ENCODE measurements around the gene PITPNM1. TPM values are rescaled to one million over a fixed set of nuclear protein-coding genes. Genes with fewer than 3 reads are reported as not detected.
A peak's percentile ranks its signal among the peaks of the same experiment; 100 is the strongest.

PITPNM1 gene
- total RNA-seq, 4 donors from 2014 or later = 4.0 to 12.2 (median 7.7) TPM

DNA sequence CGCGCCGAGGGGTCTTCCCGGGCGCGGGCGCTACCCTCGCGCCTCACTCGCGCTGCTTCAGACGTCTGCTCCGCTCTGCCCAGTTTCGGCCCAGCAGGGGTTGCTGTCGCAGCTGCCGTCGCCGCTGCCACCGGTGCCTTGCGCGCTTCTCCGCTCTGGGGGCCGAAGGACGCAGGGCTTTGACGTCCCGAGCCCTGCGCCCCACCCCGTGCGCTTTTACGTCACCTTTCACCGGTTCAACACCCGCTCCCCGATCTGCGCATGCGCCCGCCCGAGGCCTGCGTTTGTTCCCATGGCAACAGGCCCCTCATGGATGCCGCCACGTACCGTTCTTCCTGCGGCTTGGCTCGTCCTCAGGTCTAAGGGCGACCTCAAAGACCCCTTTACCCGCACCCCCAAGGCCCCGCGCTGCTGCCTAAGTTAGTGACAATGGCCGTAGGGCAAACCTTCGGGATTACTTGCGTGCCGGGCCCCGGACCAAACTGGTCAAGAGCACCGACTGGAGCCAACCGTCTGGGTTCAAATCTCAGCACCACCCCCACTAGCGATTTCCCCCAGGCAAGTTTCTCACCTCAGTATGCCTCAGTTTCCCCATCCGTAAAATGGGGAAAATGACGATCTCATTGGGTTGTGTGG lies 3.4 kb upstream of the PITPNM1 start:
- H3K36me3 ChIP-seq = no peaks in the 10 kb centered on the region
- intact Hi-C loops (cut with DNase I; ENCODE audit: low total_unique reads) = loop anchor here (1.0 kb wide), 2 partner anchors 39 to 155 kb away; partner anchors contain the start of genes POLD4 and TMEM134
- peak overlapping the region; percentile 94 to 99 (median 96) for H3K27ac ChIP-seq
- peak; percentile 94 to 96 for DNase-seq
- ATAC-seq = peak; percentile 75 to 76
- in situ Hi-C loops (cut with MboI; ENCODE audit: low sequenced_read_pairs in 4 of 4) = loop anchor here in 3 of 4 donors (10.0 kb wide), 1 partner anchor 114 kb away; the partner anchor contains the start of gene RAD9A (in 3 of the 3)
- peaks cover 26 to 32% of the 10 kb centered on the region in 2 donors for H3K4me1 ChIP-seq
- peaks cover 0 to 12% (median 0%) of the 10 kb centered on the region in 3 donors for H3K27me3 ChIP-seq
- TF ChIP-seq POLR2A (IDR thresholded peaks at IDR 0.05) = no peak
- TF ChIP-seq CTCF (IDR thresholded peaks at IDR 0.05 in 4 of 5, conservative IDR thresholded peaks at IDR 0.05 in 1 of 5) = no peak
- H3K9me3 ChIP-seq = no peaks in the 10 kb centered on the region
- peak overlapping the region; percentile 77 to 87 (median 85) for H3K4me3 ChIP-seq

DNA sequence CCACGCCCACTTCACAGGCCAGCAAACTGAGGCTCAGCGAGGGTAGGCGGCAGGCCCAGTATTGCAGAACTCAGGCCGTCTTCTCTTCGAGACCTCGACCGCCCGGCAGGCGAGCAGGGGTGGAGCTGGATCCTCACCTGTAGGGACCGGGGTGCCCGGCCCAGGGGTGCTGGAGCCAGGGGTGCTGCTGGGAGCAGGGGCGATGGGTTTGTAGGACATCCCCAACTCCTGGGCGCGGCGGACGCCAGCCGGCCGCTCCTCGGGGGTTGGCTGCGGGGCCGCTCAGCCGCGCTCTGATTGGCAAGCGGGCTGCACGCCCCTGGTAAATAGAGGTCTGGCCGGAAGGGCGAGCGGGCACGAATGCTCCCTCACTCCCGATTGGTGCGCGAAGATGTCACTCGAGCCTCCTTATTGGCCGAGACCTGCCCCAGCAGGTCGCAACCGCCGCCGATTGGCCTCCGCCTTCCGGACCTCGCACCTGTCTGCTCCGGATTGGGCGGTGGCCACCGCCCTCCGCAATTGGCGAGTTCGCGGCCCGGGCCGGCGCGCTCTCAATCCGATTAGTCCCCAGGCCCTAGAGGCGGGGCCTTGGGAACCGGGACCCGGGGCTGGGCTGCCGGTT lies 2.8 kb upstream of the PITPNM1 start, which contains the start of gene CDK2AP2:
Gene CDK2AP2, minus strand, starts transcription at position 299 of the 622 bp plus-strand sequence. Its CDS starts 80 bp downstream, at position 219.
- Histone ChIP-seq H3K9me3 (no peaks in the 10 kb centered on the region), H3K4me1 (peaks cover 26 to 35% of the 10 kb centered on the region in 2 donors), H3K27me3 (peaks cover 0 to 13% (median 0%) of the 10 kb centered on the region in 3 donors), H3K4me3 (peak within 1 kb of the TSS; percentile 77 to 87 (median 85)), H3K36me3 (no peaks in the 10 kb centered on the region), H3K27ac (peak within 1 kb of the TSS; percentile 94 to 99 (median 96))
- DNase-seq (peak; percentile 99), ATAC-seq (peak; percentile 82 to 88)
- TF ChIP-seq CTCF (IDR thresholded peaks at IDR 0.05 in 4 of 5, conservative IDR thresholded peaks at IDR 0.05 in 1 of 5) = peak in 1 of 5 experiments; percentile 23
- peak; percentile 97 to 99 for TF ChIP-seq POLR2A (IDR thresholded peaks at IDR 0.05)
- intact Hi-C loops (cut with DNase I; ENCODE audit: low total_unique reads) = loop anchor here (1.0 to 2.0 kb wide), 4 partner anchors 25 to 155 kb away; partner anchors contain the start of genes AIP, POLD4, RPS6KB2 and TMEM134
- in situ Hi-C loops (cut with MboI; ENCODE audit: low sequenced_read_pairs in 4 of 4) = loop anchor here in 3 of 4 donors (10.0 kb wide), 1 partner anchor 113 kb away; the partner anchor contains the start of gene RAD9A (in 3 of the 3)

DNA sequence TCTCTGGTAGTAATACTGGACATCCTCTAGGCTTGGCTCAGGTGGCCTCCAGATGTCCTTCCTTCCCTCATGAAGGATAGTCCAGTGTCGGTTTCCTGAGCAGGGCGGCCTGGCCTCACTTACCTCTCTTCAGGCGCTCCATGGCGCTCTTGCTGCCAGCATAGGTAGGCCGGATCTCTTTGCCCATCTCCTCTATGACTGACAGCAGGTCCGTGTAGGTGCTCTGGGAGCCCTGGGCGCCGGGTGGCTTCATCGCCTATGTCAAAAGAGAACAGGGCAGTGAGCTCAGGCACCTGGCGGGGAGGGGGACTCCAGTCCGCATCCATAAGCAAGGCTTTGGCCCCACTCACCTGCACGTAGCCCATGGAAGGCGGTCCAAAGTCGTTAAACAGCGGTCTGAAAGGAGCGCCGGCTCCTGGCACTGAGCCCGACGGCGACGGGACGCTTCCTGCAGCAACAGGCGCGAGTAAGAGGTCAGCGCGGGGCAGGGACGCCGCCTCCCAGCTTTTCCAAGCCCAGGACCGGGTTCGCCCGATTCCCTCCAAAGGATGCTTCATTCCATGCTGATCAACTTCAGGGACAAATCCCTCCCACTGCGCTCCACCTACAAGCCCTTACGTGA lies 2.2 kb upstream of the PITPNM1 start:
- no peak for ATAC-seq
- Histone ChIP-seq H3K9me3 (no peaks in the 10 kb centered on the region), H3K27ac (peak overlapping the region; percentile 94 to 99 (median 96)), H3K27me3 (peaks cover 0 to 13% (median 0%) of the 10 kb centered on the region in 3 donors), H3K36me3 (no peaks in the 10 kb centered on the region), H3K4me3 (peak overlapping the region; percentile 77 to 87 (median 85)), H3K4me1 (peaks cover 26 to 35% of the 10 kb centered on the region in 2 donors)
- intact Hi-C loops (cut with DNase I; ENCODE audit: low total_unique reads) (loop anchor here (2.0 kb wide), 2 partner anchors 25 to 79 kb away; partner anchors contain the start of genes AIP and RPS6KB2), in situ Hi-C loops (cut with MboI; ENCODE audit: low sequenced_read_pairs in 4 of 4) (loop anchor here in 3 of 4 donors (10.0 kb wide), 1 partner anchor 113 kb away; the partner anchor contains the start of gene RAD9A (in 3 of the 3))
- DNase-seq = no peak
- TF ChIP-seq CTCF (IDR thresholded peaks at IDR 0.05 in 4 of 5, conservative IDR thresholded peaks at IDR 0.05 in 1 of 5) (no peak), POLR2A (IDR thresholded peaks at IDR 0.05) (no peak)

- Histone ChIP-seq H3K4me1 (peaks cover 26 to 35% of the 10 kb centered on the region in 2 donors), H3K27ac (peak overlapping the region; percentile 94 to 99 (median 96)), H3K9me3 (no peaks in the 10 kb centered on the region), H3K36me3 (peaks cover 0 to 3% of the 10 kb centered on the region in 2 donors), H3K27me3 (peaks cover 0 to 13% (median 0%) of the 10 kb centered on the region in 3 donors), H3K4me3 (peak overlapping the region in 1 of 4 donors; percentile 64)
- intact Hi-C loops (cut with DNase I; ENCODE audit: low total_unique reads) = loop anchor here (1.0 to 2.0 kb wide), 4 partner anchors 24 to 105 kb away; partner anchors contain the start of genes AIP, GSTP1, PPP1CA and RPS6KB2
- no peak for DNase-seq
- in situ Hi-C loops (cut with MboI; ENCODE audit: low sequenced_read_pairs in 4 of 4) = loop anchor here in 3 of 4 donors (10.0 kb wide), 1 partner anchor 112 kb away; the partner anchor contains the start of gene RAD9A (in 3 of the 3)
- TF ChIP-seq POLR2A (IDR thresholded peaks at IDR 0.05) = no peak
- peak in 2 of 5 experiments; percentile 4 to 12 for TF ChIP-seq CTCF (IDR thresholded peaks at IDR 0.05 in 4 of 5, conservative IDR thresholded peaks at IDR 0.05 in 1 of 5)
- ATAC-seq = no peak
These were observed 1.4 kb upstream of the PITPNM1 start for GRCh38 chr11:67506426-67507051.
